NB4 (cell line): ENCODE measurements around the gene SF3B5.
"Not testable (repeated sequence)": the region's sequence is repeated elsewhere in the genome, so short reads cannot be mapped to it uniquely, and the experiment has no call there.

Source experiments
- DNase-seq: peaks from one replicate; pipeline ENCODE4 v3.0.0; 2010; ENCODE audit warnings: low read depth
- H3K4me3 ChIP-seq: one replicate; pipeline ENCODE4 v1.5.1; 2011; ENCODE audit warnings: mild to moderate bottlenecking, low read depth, low read length, moderate library complexity
- CTCF ChIP-seq: IDR thresholded peaks from one replicate; pipeline ENCODE4 v1.5.1; 2012; ENCODE audit warnings: low read depth, low read length
- MAX ChIP-seq: IDR thresholded peaks from 2 replicates; pipeline ENCODE4 v1.6.1; 2011; ENCODE audit warnings: low read depth, low read length
- MYC ChIP-seq: IDR thresholded peaks from 2 replicates; pipeline ENCODE4 v1.6.1; 2011; ENCODE audit warnings: low read depth, low read length
- POLR2A ChIP-seq: IDR thresholded peaks from 2 replicates; pipeline ENCODE4 v1.6.1; 2011; ENCODE audit warnings: mild to moderate bottlenecking; ENCODE audit not compliant: insufficient read length; ENCODE audit errors: extremely low read depth

SF3B5 gene

GRCh38 chr6:144093236-144093635 is 2.1 kb downstream of the SF3B5 start:
- peak overlapping the region; percentile 95 for H3K4me3 ChIP-seq
- DNase-seq = no peak

DNA sequence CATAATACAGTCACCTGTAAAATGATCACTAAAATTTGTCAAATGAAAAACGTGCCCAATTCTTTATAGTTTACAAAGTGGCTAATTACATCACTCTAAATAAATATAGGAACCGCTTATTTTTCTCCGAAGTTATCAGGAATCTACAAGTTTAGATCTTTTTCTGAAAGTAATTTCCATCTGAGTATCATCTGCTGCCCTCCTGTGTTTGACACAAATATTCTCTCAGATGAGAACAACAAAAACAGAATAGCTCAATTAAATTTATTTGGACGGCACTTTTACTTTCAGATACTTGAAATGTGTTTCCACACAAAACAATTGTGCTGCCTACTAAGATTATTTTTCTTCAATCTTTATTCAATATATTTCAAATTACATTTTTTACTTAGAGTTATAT is 5.0 kb downstream of the SF3B5 start:
- H3K4me3 ChIP-seq = no peak overlapping the region
- no peak for DNase-seq
- TF ChIP-seq POLR2A (no peak), MAX (no peak), MYC (no peak), CTCF (no peak)

More at GRCh38 chr6:144093236-144093635, 2.1 kb downstream of the SF3B5 start:
- no peak for TF ChIP-seq POLR2A
- TF ChIP-seq MAX = no peak

GRCh38 chr6:144087789-144088426 is 7.5 kb downstream of the SF3B5 start:
- TF ChIP-seq MYC = no peak
- TF ChIP-seq MAX = no peak
- TF ChIP-seq POLR2A = no peak
- no peak for TF ChIP-seq CTCF
- no peak overlapping the region for H3K4me3 ChIP-seq
- no peak for DNase-seq

GRCh38 chr6:144086959-144087358 is 8.4 kb downstream of the SF3B5 start:
- H3K4me3 ChIP-seq = no peak overlapping the region
- no peak for TF ChIP-seq MYC
- TF ChIP-seq MAX = no peak
- TF ChIP-seq CTCF = no peak
- no peak for TF ChIP-seq POLR2A
- DNase-seq = no peak

DNA sequence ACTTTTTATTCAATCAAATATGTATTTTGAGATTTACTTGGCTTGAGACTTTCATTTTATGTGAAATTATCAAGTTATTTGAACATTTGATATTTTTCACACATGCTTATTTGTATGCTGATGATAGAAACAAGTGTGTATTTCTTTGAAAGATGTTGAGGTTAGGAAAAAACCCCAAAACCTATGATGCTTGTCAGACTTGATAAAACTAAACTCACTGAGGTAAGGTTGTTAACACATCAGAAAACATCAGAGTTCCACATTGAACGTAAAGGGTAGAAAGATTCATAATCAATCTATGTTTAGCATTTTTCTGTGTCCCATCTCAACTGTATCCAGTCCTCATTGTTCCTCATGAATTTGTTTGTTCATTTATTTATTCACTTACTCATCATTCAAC is 12.2 kb downstream of the SF3B5 start:
- TF ChIP-seq MYC = no peak
- no peak for TF ChIP-seq CTCF
- TF ChIP-seq POLR2A = no peak
- no peak for TF ChIP-seq MAX
- no peak for DNase-seq
- H3K4me3 ChIP-seq = no peak overlapping the region

GRCh38 chr6:144082412-144082811 is 13.0 kb downstream of the SF3B5 start:
- not testable (repeated sequence) for DNase-seq, H3K4me3 ChIP-seq

GRCh38 chr6:144077871-144078270 is 17.5 kb downstream of the SF3B5 start:
- DNase-seq = no peak

More at GRCh38 chr6:144077871-144078270, 17.5 kb downstream of the SF3B5 start:
- no peak overlapping the region for H3K4me3 ChIP-seq
- TF ChIP-seq CTCF = no peak
- TF ChIP-seq MAX = no peak
- no peak for TF ChIP-seq MYC
- no peak for TF ChIP-seq POLR2A
